ENCODE data around the gene D2HGDH. TPM values are rescaled to one million over a fixed set of nuclear protein-coding genes. Genes with fewer than 3 reads are reported as not detected.

Gene D2HGDH
- total RNA-seq, 1 experiment from 2014 or later = 46.3 TPM

- TF ChIP-seq EZH2 (IDR thresholded peaks at IDR 0.05) (no peak), SIN3A (IDR thresholded peaks at IDR 0.05; ENCODE audit: low read depth) (no peak)
Measured at GRCh38 chr2:241753493-241753892, 19.1 kb downstream of the D2HGDH start (continued).

GRCh38 chr2:241754042-241754441 lies 19.6 kb downstream of the D2HGDH start:
- no TSS peak for BruUV-seq (replicated peaks)
- Histone ChIP-seq H3K9ac (ENCODE audit: low read length) (no peak overlapping the region), H3K27ac (ENCODE audit: low read depth, low read length) (no peak overlapping the region), H3K4me1 (ENCODE audit: control insufficient read depth in 1 of 2, insufficient read depth in 2 of 2, low read length in 2 of 2) (no peaks in the 10 kb centered on the region), H3K27me3 (ENCODE audit: insufficient read depth, low read length) (no peaks in the 10 kb centered on the region), H3K36me3 (ENCODE audit: control insufficient read depth in 1 of 2, insufficient read depth in 2 of 2, low read length in 2 of 2) (peaks cover 4 to 6% of the 10 kb centered on the region in 2 experiments; a peak in 2 of 4 replicates), H4K20me1 (ENCODE audit: insufficient read depth) (no peaks in the 10 kb centered on the region), H3K4me2 (ENCODE audit: low read length) (no peak overlapping the region), H3K4me3 (replicated peaks in 1 of 2; ENCODE audit: low read depth in 1 of 2, low read length in 2 of 2) (no peak overlapping the region), H2AFZ (ENCODE audit: low read depth, low read length, poor library complexity, severe bottlenecking) (no peak overlapping the region), H3K79me2 (ENCODE audit: insufficient read depth, low read length) (no peaks in the 10 kb centered on the region), H3K9me3 (ENCODE audit: control insufficient read depth in 1 of 2, insufficient read depth in 1 of 2, low read depth in 1 of 2, low read length in 2 of 2) (no peaks in the 10 kb centered on the region), H3K9me2 (ENCODE audit: insufficient read depth) (no peaks in the 10 kb centered on the region)
- ChIA-PET RAD21 (ENCODE audit: low non-redundant PET in 1 of 2, low total read pairs in 2 of 2, uncharacterized antibody in 2 of 2, unreplicated experiment in 2 of 2) (no interaction called here), CTCF (no interaction called here), POLR2A (no interaction called here)
- TF ChIP-seq SRF (IDR thresholded peaks at IDR 0.05; ENCODE audit: low read depth) = no peak
- TF ChIP-seq ZNF274 (IDR thresholded peaks at IDR 0.05; ENCODE audit: low read depth, low read length) = no peak
- no peak for TF ChIP-seq EZH2phosphoT487 (IDR thresholded peaks at IDR 0.05; ENCODE audit: borderline replicate concordance)
- no peak for TF ChIP-seq RAD21 (IDR thresholded peaks at IDR 0.05; ENCODE audit: low read depth)
- TF ChIP-seq YY1 (IDR thresholded peaks at IDR 0.05; ENCODE audit: extremely low read depth, insufficient replicate concordance, low read depth, low read length) = no peak
- TF ChIP-seq JUND (IDR thresholded peaks at IDR 0.05) = no peak
- no peak for TF ChIP-seq TCF7L2 (IDR thresholded peaks at IDR 0.05; ENCODE audit: borderline replicate concordance, extremely low read depth, insufficient read depth, insufficient read length)
- TF ChIP-seq ATF3 (IDR thresholded peaks at IDR 0.05) = no peak
- TF ChIP-seq EGR1 (IDR thresholded peaks at IDR 0.05; ENCODE audit: low read depth) = no peak
- no peak for TF ChIP-seq CEBPB (IDR thresholded peaks at IDR 0.05; ENCODE audit: low read depth)
- TF ChIP-seq ELF1 (IDR thresholded peaks at IDR 0.05; ENCODE audit: borderline replicate concordance, low read depth) = no peak
- TF ChIP-seq REST (IDR thresholded peaks at IDR 0.05; ENCODE audit: low read depth) = no peak
- no peak for TF ChIP-seq FOSL1 (IDR thresholded peaks at IDR 0.05; ENCODE audit: low read depth)
- TF ChIP-seq CBX3 (IDR thresholded peaks at IDR 0.05; ENCODE audit: low read depth) = no peak
- no peak for TF ChIP-seq POLR2A (IDR thresholded peaks at IDR 0.05; ENCODE audit: borderline replicate concordance, extremely low read depth, insufficient read depth, insufficient read length)
- TF ChIP-seq ZBTB33 (IDR thresholded peaks at IDR 0.05; ENCODE audit: extremely low read depth, insufficient replicate concordance, low read length) = no peak
- ATAC-seq = no peak
- intact Hi-C loops (cut with micrococcal nuclease) = no loop called here
- DNase-seq (ENCODE audit: low read depth, low spot score) = no peak
